Natural killer cell (primary cell): Measurements from ENCODE around the gene SLC33A1. TPM values are rescaled to one million over a fixed set of nuclear protein-coding genes. Genes with fewer than 3 reads are reported as not detected.
A peak's percentile ranks its signal among the peaks of the same experiment; 100 is the strongest.

Experiments used
- ATAC-seq, 3 donors: fragments of 150-1000 bp in 2 of 3; fragments of 200-7000 bp in 1 of 3; cut with Tn5 transposase; 1 replicate in 1 of 3; 2 replicates in 2 of 3; pipeline ENCODE4 v1.10.0; 2021; ENCODE audit warnings: mild to moderate bottlenecking in 2 of 3, moderate library complexity in 2 of 3
- DNase-seq, 2 donors: peaks; one replicate each; pipeline versions ENCODE4 v3.0.0 to v3.0.0-alpha.2; 2013 to 2021; ENCODE audit warnings: mixed read lengths in 1 of 2
- H3K27ac ChIP-seq: one replicate; pipeline ENCODE4 v1.5.1; 2013; ENCODE audit warnings: mild to moderate bottlenecking, low read length
- H3K27me3 ChIP-seq: one replicate; pipeline ENCODE4 v1.6.1; 2013; ENCODE audit warnings: low read length; ENCODE audit not compliant: control insufficient read depth, insufficient read depth
- H3K36me3 ChIP-seq: one replicate; pipeline ENCODE4 v1.6.1; 2013; ENCODE audit warnings: low read length; ENCODE audit not compliant: control insufficient read depth, insufficient read depth
- H3K4me1 ChIP-seq: one replicate; pipeline ENCODE4 v1.6.1; 2013; ENCODE audit warnings: low read length; ENCODE audit not compliant: control insufficient read depth, insufficient read depth
- H3K4me3 ChIP-seq: one replicate; pipeline ENCODE4 v1.5.1; 2013; ENCODE audit warnings: low read length
- H3K9me3 ChIP-seq: one replicate; pipeline ENCODE4 v1.6.1; 2013; ENCODE audit warnings: low read length; ENCODE audit not compliant: control insufficient read depth, insufficient read depth
- H3K27ac Mint-ChIP-seq, 2 donors: one replicate each; pipeline ENCODE4 v1.8.0; 2022; ENCODE audit warnings: mild to moderate bottlenecking in 2 of 2, mixed read lengths in 2 of 2, moderate library complexity in 1 of 2
- H3K27me3 Mint-ChIP-seq, 2 donors: one replicate each; pipeline ENCODE4 v1.8.0; 2022; ENCODE audit warnings: low read depth in 2 of 2, mixed read lengths in 2 of 2
- H3K36me3 Mint-ChIP-seq: one replicate; pipeline ENCODE4 v1.8.0; 2022; ENCODE audit warnings: mixed read lengths
- H3K4me1 Mint-ChIP-seq, 2 donors: one replicate each; pipeline ENCODE4 v1.8.0; 2022; ENCODE audit warnings: mixed read lengths in 2 of 2
- H3K4me3 Mint-ChIP-seq: one replicate; pipeline ENCODE4 v1.8.0; 2022; ENCODE audit warnings: mild to moderate bottlenecking, moderate library complexity, mixed read lengths
- H3K9me3 Mint-ChIP-seq, 2 donors: one replicate each; pipeline ENCODE4 v1.8.0; 2022; ENCODE audit warnings: mixed read lengths in 2 of 2
- WGBS: methylation state at CpG from one replicate; pipeline ENCODE4 v1.1.7; 2013; ENCODE audit warnings: missing lambda C conversion rate; ENCODE audit not compliant: insufficient coverage; 5-methylcytosine and 5-hydroxymethylcytosine counted together
- intact Hi-C: fragments of 100-400 bp; cut with micrococcal nuclease; formaldehyde crosslinking; loops from one replicate; pipeline ENCODE4 v1.14.2; 2022
- total RNA-seq, 4 donors: library from RNA; stranded (reverse); fragments of 120-200 nt in 1 of 4; gene quantifications; one replicate each; pipeline versions ENCODE4 v1.2.3 to v1.2.4, GENCODE V29; 2013 to 2022
- TF ChIP-seq, protein P1 (sequence below): fragments of 200-600 bp; IDR thresholded peaks from one replicate; pipeline ENCODE4 v1.8.0; 2022; ENCODE audit warnings: antibody characterized with exemption

The SLC33A1 gene
- total RNA-seq, 3 donors from 2014 or later (not counting 1 experiment from before 2014, with no cell fraction given), result 25.2 to 28.4 (median 27.2) TPM

DNA sequence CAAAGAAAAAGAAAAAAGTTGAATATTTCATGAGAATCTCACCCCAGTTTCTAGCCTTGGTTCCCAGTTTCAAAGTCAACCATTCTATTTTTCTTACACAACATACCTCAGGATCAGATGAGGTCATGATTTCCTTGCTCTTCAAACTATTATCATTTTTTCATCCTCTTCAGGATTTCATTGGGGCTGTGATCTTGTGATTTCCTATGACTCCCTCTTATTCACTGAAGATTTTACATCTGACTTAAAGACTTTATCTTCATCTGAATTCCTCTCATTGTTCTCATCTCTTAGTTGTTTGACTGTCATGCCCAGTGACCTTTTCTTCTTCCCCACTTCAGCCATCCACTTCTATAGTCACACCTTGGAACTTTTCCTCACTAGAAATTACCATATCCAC, 45.0 kb downstream of the SLC33A1 start:
- no peaks in the 10 kb centered on the region for H3K36me3 ChIP-seq
- Mint-ChIP-seq H3K27me3 (peaks cover 8 to 10% of the 10 kb centered on the region in 2 donors), H3K4me1 (peaks cover 10 to 19% of the 10 kb centered on the region in 2 donors), H3K4me3 (no peak overlapping the region), H3K9me3 (no peaks in the 10 kb centered on the region), H3K27ac (no peak overlapping the region), H3K36me3 (no peaks in the 10 kb centered on the region)
- intact Hi-C loops, result no loop called here
- TF ChIP-seq, protein P1, sequence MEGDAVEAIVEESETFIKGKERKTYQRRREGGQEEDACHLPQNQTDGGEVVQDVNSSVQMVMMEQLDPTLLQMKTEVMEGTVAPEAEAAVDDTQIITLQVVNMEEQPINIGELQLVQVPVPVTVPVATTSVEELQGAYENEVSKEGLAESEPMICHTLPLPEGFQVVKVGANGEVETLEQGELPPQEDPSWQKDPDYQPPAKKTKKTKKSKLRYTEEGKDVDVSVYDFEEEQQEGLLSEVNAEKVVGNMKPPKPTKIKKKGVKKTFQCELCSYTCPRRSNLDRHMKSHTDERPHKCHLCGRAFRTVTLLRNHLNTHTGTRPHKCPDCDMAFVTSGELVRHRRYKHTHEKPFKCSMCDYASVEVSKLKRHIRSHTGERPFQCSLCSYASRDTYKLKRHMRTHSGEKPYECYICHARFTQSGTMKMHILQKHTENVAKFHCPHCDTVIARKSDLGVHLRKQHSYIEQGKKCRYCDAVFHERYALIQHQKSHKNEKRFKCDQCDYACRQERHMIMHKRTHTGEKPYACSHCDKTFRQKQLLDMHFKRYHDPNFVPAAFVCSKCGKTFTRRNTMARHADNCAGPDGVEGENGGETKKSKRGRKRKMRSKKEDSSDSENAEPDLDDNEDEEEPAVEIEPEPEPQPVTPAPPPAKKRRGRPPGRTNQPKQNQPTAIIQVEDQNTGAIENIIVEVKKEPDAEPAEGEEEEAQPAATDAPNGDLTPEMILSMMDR, result no peak
- peaks cover 14% of the 10 kb centered on the region for H3K4me1 ChIP-seq
- no peak overlapping the region for H3K4me3 ChIP-seq
- no peak overlapping the region for H3K27ac ChIP-seq
- no peaks in the 10 kb centered on the region for H3K27me3 ChIP-seq
- ATAC-seq (no peak), DNase-seq (no peak)
- no peaks in the 10 kb centered on the region for H3K9me3 ChIP-seq

DNA sequence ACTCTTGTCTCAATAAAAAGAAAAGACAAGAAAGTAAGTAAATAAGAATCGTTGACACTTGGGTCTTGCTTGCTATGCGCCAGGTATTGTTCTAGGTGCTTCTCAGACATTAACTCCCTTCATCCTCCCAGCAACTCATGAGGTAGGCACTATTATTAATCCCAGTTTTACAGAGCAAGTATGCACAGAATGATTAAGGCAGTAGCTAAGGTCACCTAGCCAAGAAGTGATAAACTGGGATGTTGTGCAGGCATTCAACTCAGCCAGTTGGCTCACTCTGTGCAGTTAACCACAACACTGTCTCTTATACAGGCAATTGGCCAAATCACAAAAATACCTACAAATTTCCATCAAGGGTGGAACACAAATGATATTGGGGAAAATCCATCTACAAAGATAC, 46.4 kb downstream of the SLC33A1 start:
- H3K4me1 Mint-ChIP-seq, result peaks cover 10 to 19% of the 10 kb centered on the region in 2 donors
- 100% methylated on average over 2 of the region's 2 CpGs for WGBS
- no peak overlapping the region for H3K27ac ChIP-seq
- H3K4me3 Mint-ChIP-seq, result no peak overlapping the region
- ATAC-seq (no peak), DNase-seq (no peak)
- peaks cover 8 to 10% of the 10 kb centered on the region in 2 donors for H3K27me3 Mint-ChIP-seq
- no peak overlapping the region for H3K4me3 ChIP-seq
- peaks cover 14% of the 10 kb centered on the region for H3K4me1 ChIP-seq
- H3K9me3 Mint-ChIP-seq, result no peaks in the 10 kb centered on the region
- no peaks in the 10 kb centered on the region for H3K36me3 ChIP-seq
- H3K9me3 ChIP-seq, result no peaks in the 10 kb centered on the region
- H3K27me3 ChIP-seq, result no peaks in the 10 kb centered on the region
- TF ChIP-seq, protein P1, result no peak
- H3K27ac Mint-ChIP-seq, result no peak overlapping the region
- H3K36me3 Mint-ChIP-seq, result no peaks in the 10 kb centered on the region
- intact Hi-C loops, result loop anchor here (2.0 kb wide), 1 partner anchor 63 kb away; the partner anchor contains the start of gene GMPS

DNA sequence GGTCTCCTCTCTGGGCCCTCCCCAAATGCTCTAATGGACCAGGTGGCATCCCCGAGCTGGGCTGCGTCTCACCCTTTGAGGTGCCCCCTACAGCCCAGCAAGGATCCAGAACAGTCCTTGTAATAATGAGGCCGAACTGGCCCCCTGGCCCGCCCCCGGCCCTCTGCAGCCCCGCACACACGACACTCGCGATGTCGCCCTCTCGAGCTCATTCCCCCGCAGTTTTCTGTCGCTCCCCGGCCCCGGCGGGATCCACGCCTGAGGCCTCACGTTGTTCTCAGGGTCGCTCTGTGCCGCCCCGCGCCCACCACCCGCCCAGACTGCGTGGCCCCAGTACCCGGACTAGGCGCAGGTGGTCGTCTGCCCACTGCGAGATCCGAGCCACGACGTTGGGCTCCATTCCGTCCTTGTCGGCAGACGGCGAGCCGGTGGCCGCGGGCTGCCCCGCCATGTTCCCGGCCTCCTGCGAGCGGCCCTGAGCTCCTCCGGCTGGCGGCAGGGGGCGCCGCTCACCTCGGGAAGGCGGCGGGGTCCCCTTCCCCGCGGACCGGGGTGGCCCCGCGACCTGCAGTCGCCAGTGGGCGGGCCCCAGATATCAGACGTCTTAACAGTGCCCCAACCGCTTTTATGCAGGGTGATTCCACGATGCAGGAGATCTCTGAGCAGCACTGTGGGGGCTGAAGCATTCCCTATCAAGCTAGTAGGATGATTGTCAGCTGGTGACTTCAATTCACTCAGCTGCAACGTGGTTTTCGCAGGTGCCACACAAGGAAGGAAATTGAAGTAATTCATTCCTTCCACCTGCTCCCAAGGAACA, 48.2 kb downstream of the SLC33A1 start, which contains the start of gene C3orf33:
C3orf33 (minus strand) TSS at position 477 of the 817 bp plus-strand sequence; CDS start at position 451, 26 bp downstream.
- Histone ChIP-seq H3K27ac (peak within 1 kb of the TSS; percentile 52), H3K9me3 (no peaks in the 10 kb centered on the region), H3K36me3 (no peaks in the 10 kb centered on the region), H3K4me1 (peaks cover 14% of the 10 kb centered on the region), H3K27me3 (no peaks in the 10 kb centered on the region), H3K4me3 (peak within 1 kb of the TSS; percentile 59)
- peak; percentile 74 to 88 for DNase-seq
- intact Hi-C loops, result loop anchor here (1.0 to 2.0 kb wide), 2 partner anchors 48 to 65 kb away; partner anchors contain the start of genes GMPS and SLC33A1
- under 1% methylated on average over 61 of the region's 61 CpGs for WGBS
- Mint-ChIP-seq H3K36me3 (no peaks in the 10 kb centered on the region), H3K27ac (peak within 1 kb of the TSS; percentile 27 to 91), H3K4me1 (peaks cover 10 to 19% of the 10 kb centered on the region in 2 donors), H3K4me3 (peak within 1 kb of the TSS; percentile 86), H3K9me3 (no peaks in the 10 kb centered on the region), H3K27me3 (peaks cover 8 to 10% of the 10 kb centered on the region in 2 donors)
- peak; percentile 96 to 97 (median 96) for ATAC-seq
- TF ChIP-seq, protein P1, result peak; percentile 91
